ENCODE data around the gene SLC37A1.
A peak's percentile ranks its signal among the peaks of the same experiment; 100 is the strongest.

Gene SLC37A1

DNA sequence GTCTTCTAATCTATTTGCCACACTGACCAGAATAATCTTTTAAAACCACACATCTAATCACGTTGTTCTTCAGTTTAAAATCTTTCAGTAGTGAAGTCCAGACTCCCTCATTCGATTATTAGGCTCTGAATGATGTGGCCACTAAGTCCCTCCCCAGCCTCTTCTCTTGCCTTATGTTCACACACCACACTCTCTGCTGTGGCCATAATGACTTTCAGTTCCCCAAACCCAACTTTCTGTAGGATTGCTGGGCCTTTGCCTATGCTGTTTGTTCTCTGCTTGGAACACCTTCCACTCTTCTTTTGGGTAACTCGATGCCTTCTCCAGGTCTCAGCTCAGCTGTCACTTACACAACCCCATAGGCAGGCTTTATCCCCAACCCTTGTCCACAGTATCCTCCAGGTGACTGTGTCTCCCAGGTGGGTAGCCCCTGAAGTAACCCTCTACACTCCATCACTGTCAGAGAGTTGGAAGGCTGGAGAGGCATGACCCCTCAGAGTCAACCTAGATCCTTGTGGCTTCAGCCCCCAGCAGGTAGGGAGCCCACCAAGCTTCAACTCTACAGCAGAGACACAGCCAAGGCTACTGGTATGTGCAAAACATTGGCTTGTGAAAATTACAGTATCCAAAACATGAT lies 8.4 kb upstream of the SLC37A1 start:
- DNase-seq (ENCODE audit: low read depth in 3 of 3) = no peak

DNA sequence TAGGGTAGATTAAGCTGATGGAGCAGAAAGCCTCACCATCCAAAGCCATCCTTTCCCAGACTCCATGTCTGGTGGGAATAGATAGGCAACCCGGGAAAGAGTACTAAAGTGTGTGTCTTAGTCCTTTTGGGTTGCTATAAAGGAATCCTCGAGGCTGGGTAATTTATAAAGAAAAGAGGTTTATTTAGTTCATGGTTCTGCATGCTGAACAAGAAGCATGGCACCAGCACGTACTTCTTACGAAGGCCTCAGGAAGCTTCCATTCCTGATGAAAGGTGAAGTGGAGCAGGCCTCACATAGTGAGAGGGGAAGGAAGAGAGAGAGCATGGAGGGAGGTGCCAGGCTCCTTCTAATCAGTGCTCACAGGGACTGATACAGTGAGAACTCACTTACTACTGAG lies 6.2 kb upstream of the SLC37A1 start:
- DNase-seq (ENCODE audit: low read depth in 3 of 3) = no peak

DNA sequence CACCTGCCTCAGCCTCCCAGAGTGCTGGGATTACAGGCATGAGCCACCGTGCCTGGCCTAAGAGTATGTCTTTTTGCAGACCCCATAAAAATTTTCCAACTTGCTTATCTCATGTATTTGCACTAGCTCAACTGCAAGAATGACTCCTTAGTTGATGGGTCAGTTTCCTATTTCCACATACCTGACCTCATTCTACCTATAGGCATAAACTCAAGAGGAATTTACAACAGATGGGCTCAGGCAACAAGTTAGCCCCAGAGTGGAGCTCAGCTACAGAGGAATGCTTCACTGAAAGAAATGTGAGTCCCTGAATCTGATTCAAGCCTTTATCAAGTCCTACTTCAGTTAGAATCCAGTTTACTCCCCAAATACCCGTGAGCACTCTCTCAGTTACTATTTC lies 5.3 kb upstream of the SLC37A1 start:
- no peak for DNase-seq (ENCODE audit: low read depth in 3 of 3)

DNA sequence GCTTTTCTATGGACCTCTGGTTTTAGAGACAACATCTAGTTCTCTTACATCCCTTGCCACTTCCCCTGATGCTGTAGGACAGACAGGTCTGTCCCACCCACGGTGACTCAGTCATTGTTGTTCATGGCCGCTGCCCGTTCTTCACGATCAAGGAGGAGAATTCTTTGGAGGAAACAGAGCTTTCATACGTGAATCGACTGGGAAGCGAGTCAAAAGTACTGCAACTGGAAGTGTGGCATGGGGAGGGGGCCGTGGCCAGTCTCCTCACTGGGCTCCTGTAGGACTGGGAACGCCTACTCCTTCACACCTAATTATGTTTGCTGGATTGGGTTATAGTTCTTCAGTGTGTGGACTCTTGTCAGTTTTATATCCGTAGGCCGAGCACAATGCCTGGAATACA lies 4.4 kb upstream of the SLC37A1 start:
- no peak for DNase-seq (ENCODE audit: low read depth in 3 of 3)

DNA sequence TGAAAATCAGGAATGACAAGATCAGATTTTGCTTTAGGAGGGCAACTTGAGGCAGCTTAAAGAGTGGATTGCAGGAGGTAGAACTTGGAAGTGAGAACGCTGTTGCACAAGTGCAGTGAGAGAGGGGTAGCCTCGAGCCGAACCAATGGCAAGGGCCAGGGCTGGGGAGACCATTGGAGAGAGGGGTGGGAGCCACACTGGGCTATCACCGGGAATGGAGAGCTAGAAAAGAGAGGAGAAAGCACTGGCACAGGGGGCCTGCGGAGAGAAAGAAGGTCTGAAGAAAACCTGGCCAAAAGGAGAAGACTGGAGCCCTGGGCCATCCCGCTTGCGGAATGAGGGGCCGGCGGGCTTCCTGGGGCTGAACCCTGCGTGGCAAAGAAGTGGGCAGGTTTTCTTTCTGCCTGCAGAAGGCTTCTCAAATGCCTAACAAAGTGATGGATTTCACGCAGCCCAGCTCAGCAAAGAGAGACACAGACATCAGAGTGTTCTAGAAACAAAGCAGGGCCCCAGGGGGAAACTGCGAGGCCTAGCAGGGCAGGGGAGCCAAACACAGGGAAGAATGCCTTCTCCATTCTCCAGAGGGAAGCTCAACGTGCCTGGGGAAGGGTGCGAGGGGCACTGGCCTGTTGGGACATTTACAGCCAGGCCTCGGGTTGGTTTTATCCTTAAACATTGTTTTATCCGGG lies 1.2 kb upstream of the SLC37A1 start:
- no peak for DNase-seq (ENCODE audit: low read depth in 3 of 3)

DNA sequence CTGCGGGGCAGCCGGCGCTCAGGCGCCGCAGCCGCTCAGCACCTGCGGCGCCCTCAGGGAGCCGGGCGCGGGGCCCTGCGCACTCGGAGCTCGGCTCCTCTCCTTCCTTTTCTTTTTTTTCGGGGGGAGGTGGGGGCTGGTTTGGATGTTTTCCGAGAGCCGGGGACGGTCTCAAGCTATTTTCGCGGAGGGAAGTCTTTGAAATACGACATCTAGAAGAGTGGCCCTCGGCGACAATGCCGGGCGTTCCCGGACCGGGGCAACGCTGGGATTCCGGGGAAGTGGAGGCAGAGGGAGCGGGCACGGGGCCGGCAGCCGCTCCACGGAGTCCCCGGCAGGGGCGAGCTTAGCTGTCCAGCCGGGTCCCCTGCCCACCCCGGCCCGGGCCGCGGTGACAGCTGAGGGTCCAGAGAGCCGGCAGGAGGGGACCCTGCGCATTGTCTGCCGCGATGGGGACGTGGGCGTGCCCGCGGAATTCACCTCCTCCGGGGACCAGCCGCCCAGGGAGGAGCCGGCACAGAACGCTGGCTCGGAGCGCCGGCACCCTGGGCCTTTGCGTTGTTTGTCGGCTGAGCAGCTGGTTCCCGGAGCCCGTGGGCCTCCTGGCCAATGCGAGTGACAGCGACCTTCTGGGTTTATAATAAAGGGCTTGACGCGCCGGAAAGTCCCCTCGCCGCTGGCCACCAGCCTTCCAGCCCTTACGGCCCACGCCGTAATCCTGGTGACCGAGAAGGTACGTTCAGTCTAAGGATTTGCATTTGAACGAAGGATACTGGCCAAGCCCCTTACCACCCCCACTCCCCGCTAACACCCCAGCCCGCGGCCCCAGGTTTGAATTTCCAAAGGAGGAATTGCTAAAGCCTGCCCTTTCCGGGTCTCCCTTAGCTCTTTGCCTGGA lies 582 bp downstream of the SLC37A1 start:
- DNase-seq (ENCODE audit: low read depth in 3 of 3) = peak; percentile 45 to 65 (median 55)

DNA sequence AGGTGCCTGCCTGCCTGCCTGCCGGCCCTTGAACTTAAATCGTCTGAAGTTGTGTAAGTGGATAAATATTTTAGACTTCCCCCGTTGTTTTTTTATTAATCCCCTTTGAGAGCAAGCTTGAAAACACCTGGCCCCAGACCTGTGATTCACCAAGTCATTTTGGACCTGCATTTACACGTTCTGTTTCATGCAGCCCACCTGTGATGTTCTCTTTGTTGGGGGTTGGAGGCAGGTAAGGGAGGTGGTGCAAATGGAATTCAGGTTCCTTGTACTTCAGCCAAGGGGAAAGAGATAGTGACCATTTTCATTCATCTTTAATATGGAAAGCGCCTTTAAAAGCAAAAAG lies 1.2 kb downstream of the SLC37A1 start:
- DNase-seq (ENCODE audit: low read depth in 3 of 3) = no peak

DNA sequence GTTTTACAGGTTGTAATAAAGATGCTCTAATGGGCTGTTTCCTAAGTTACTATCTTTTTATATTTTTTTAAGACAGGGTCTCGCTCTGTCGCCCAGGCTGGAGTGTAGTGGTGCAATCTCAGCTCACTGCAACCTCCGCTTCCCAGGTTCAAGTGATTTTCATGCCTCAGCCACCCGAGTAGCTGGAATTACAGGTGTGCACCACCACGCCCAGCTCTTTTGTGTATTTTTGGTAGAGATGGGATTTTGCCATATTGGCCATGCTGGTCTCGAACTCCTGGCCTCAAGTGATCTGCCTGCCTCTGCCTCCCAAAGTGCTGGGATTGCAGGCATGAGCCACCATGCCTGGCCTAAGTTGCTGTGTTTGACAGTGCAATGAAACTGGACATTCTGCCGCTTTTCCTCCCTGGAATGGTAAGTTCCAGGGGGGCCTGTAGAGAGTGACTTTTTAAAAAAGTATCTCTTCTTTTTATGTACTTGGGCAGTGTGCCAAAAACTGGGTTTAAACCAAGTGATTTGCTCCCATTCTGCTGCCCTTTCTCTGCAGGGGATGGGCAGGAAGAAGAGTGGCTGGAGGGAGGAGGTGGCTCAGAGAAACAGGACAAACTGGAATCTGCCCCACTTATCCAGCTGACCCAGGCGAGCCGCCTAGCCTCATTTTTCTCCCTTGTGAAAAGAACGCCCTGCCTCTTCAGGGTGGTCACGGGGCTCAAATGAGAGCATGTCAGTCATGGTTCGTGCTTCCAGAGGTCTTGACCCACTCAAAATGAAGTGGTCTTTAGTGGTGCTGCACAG lies 2.3 kb downstream of the SLC37A1 start:
- no peak for DNase-seq (ENCODE audit: low read depth in 3 of 3)

DNA sequence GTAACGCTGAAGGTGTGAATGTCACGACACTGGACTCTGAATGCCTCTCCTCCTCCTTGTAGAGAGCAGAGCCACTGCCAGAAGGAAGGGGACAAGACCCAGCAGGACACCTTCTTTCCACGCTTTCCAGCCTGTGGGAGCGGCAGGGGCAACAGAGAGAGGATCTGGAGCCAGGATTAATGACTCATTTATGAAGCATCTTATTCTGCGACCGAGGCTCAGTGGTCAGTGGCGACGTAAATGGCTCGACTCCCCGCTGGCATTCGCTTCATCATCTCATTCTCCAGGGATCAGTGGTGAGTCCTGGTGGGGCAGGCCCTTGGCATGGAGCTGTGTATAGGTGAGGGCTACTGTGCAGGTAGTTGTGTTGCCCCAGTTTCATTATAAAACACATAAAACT lies 4.6 kb downstream of the SLC37A1 start:
- DNase-seq (ENCODE audit: low read depth in 3 of 3) = no peak

DNA sequence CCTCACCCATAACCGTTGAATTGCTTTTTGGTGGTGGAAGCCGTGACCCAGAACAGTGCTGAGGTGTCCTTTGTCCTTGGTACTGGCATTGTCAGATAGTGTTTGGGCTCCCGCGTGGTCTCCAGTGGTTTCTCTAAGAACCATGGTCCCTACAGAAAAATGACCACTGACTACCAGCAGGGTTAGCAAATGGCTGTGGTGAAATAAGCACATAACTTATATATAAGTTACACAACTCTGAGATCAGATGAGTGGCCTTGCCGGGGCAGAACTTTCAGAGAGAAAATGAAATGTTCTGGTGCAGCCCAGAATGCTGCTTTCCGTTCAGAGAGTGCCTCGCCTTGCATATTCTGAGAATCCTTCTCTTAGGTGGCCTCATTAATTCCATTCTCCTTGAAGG lies 5.0 kb downstream of the SLC37A1 start:
- DNase-seq (ENCODE audit: low read depth in 3 of 3) = no peak

DNA sequence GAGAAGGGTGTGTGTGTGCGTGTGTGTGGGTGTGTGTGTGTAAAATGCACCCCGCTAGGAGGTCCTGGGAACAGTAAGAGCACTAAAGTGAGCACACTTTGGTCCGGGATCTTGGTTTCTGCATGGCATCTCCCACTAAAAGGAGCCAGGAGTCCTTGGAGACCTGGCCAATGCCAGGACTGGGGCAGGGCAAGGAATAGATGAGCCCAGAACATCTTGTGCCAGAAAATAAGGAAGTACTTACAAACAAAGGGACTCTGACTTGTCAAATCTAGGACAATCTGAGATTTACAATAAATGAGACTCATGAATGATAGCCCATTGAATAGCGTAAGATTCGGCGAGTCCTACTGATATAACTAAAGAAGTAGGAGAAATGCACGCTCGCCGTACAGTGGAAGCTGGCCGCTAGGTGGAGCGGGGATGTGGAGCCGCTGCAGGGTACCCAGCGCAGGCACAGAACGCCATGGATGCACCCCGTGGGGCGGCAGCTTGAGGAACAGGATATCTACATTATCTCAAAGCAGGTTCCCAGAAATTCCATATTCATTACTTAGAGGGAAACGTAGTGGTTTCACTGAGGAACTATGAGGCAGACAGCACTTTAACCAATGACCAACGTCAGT lies 7.1 kb downstream of the SLC37A1 start:
- no peak for DNase-seq (ENCODE audit: low read depth in 3 of 3)

DNA sequence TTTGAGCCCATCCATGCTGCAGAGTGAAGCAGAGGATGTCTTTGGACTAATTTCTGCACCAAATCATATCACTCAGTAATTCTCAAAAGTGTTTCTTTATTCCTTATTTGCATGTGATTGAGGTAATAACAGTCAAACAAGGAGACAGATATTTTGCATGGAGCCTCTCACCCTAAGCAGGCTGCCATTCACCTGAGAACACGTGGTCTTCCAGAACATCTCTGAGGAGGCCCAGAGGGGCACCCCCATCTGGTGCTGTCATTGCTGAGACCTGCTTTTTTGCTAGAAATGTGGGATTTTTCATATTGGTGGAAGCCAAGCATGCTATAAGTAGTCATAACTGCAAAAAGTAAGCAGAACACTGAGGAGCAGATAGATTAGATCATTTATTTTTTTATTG lies 7.7 kb downstream of the SLC37A1 start:
- DNase-seq (ENCODE audit: low read depth in 3 of 3) = no peak

DNA sequence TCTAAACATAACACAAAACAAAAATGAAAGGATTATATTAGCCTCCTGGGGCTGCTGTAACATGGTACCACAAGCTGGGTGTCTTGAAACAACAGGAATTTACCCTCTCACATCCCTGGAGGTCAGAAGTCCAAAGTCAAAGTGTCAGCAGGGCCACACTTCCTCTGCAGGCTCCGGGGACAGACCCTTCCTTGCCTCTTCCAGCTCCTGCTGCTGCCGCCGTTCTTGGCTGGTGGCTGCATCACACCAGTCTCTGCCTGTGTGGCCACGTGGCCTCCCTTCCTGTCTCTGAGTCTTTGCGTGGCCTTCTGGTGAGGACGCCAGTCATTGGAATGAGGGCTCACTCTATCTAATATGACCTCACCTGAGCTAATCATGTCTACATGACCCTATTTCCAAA lies 8.2 kb downstream of the SLC37A1 start:
- DNase-seq (ENCODE audit: low read depth in 3 of 3) = no peak

DNA sequence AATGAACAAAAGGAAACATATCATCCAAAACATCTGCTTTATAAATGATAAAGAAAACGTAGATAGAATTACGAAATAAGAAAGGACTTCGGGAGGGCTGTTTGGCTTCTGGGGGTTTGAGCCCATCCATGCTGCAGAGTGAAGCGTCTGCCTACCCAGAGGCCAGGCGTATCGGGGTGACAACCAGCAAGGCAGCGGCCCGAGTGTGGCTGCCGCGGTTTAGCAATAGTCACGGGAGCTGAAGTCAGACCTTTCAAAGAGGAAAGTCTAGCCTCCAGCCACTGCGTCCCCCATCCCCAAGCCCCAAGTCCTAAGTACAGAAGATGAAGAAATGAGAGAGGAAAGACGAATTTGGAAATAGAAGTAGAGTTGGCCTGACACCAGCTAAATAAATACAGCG lies 8.6 kb downstream of the SLC37A1 start:
- DNase-seq (ENCODE audit: low read depth in 3 of 3) = no peak

DNA sequence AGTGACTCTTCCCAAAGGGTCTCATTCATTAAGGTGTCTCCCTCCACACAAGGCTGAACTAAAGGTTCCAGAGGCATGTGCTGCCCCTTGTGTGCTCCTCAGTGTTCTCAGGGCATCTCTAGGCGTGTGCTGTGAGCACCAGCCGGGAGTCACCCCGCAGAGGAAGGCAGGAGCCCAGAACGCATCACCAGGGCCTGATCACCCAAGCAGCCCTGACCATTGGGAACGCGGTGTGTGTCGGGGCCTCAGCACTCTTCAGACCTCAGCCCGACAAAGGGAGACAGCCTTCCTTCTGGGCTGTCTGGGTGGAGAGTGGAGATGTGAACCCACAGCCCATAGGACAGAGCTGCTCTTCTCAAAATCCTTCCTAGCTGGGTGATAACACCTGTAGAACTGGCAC lies 9.1 kb downstream of the SLC37A1 start:
- no peak for DNase-seq (ENCODE audit: low read depth in 3 of 3)

DNA sequence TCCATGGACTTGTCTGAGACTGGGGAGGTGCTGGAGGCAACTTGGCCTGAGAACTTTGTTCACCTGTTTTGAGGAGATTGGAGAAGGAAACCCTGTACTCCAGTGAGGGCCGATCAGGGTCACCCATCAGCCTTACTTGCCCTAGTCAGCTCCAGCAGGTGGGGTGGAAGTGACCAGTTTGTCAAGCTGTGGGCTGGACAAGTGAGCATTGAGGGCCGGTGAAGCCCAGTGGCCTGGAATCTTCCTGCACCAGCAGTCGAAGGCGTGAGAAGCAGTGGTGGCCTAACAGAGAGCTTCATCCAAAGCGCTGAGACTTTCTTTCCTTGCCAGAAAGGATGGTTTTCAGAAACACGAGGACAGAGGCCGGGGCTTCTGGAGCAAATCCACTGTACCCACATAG lies 9.6 kb downstream of the SLC37A1 start:
- no peak for DNase-seq (ENCODE audit: low read depth in 3 of 3)

DNA sequence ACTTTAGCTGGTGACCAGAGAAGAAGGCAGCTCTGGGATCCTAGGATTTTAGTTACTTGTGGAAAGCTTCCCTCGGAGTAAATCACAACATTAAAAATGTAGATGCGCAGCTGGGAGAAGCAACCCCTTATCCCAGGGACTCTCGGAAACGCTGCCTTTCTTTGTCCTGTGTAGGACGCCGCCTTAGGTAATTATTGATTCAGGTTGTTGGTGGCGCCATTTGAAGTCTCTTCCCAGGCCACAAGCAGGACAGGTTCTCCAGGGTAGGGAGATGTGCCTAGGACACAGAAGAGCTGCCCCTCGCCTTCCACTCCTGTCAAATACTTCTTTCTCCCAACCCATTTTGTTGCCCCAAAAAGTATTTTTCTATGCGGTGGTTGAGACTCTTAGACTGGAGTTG lies 10.3 kb downstream of the SLC37A1 start:
- no peak for DNase-seq (ENCODE audit: low read depth in 3 of 3)

DNA sequence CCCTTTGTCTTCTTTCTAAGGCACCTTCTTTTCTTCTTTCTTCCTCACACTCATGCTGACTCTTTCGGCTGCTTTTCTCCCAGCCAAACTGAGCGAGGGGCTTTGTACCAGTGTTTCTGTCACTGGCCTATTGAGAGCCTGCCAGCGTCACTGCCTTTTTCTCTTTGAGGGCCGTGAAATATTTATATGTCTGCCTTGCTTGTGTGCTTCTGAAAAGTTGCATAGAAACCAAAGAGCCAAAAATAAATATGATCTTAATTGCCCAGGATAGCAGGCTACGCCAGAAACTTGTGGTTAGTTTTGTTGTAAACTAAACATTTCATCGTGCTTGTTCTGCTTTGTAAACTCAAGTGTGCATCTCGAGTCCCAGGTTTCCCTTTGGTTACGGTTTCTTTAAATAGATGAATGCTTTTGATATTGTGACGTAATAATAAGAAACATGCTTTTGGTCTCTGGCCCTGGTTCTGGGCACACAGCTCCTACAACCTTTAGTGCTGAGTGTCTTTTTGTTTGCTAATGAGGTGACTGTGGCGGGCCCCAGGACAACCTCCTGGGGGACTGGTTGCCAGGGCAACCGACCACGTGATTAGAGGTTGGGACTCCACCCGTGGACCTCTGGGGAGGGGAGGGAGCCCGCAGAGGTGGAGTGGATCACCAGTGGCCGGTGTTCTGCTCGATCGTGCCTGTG lies 10.8 kb downstream of the SLC37A1 start:
- no peak for DNase-seq (ENCODE audit: low read depth in 3 of 3)

DNA sequence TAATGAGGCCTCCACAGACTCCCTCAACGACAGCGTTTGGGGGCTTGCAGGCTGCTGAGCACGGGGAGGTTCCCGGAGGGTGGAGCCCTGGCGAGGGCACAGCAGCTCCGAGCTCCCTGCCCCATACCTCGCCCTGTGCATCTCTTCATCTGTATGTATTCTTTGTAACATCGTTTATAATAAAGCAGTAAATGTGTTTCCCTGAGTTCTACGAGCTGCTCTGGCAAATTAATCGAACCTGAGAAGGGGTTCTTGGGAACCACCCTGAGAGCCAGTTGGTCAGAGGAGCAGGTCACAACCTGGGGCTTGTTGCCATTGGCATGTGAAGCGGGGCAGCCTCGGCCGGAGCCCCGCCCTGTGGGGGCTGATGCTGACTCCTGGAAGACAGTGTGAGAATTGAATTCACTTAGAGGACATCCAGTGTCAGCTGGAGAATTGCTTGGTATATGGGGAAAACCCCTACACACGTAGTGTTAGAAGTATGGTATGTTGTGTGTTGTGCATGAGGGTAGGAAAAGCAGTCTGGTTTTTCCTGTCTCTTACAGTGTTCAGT lies 11.5 kb downstream of the SLC37A1 start:
- no peak for DNase-seq (ENCODE audit: low read depth in 3 of 3)

DNA sequence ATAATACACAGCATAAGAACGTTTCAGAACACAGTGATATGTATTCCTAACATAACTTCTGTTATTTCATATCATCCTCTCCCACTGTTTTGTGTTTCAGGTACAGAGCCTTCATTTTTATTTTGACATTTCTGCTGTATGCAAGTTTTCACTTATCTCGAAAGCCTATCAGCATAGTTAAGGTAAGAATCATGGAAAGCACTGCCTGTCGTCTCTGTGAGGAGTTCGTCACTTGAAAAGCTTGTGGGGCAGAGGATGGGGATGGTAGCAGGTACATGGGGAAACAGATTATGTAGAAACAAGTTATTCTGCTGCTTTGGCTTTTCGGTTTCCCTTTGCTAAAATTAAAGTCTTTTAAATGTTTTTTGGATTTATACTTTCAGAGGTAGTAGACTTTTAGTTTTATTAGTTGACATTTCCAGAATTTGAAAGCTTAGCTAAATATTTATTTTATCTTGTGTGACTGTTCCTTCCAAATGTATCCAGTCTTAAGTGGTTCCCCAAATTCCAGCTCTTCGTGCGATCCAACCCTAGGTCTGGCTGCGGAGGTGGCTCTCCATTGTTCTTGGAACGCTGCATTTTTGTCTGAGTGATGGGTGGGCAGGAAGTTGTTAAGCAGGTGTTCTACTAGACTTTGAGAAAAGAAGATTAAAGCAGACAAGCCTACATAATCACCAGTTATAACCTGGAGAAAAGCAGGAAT lies 12.2 kb downstream of the SLC37A1 start:
- DNase-seq (ENCODE audit: low read depth in 3 of 3) = no peak

Measured in stimulated activated CD4-positive, alpha-beta T cell treated with anti-CD3 and anti-CD28 coated beads, TNF-alpha, amount 100 ng/mL, for 4 hours (primary cell).